Measurements from ENCODE around the gene NFE2L1.
A peak's percentile ranks its signal among the peaks of the same experiment; 100 is the strongest.

Gene NFE2L1

DNA sequence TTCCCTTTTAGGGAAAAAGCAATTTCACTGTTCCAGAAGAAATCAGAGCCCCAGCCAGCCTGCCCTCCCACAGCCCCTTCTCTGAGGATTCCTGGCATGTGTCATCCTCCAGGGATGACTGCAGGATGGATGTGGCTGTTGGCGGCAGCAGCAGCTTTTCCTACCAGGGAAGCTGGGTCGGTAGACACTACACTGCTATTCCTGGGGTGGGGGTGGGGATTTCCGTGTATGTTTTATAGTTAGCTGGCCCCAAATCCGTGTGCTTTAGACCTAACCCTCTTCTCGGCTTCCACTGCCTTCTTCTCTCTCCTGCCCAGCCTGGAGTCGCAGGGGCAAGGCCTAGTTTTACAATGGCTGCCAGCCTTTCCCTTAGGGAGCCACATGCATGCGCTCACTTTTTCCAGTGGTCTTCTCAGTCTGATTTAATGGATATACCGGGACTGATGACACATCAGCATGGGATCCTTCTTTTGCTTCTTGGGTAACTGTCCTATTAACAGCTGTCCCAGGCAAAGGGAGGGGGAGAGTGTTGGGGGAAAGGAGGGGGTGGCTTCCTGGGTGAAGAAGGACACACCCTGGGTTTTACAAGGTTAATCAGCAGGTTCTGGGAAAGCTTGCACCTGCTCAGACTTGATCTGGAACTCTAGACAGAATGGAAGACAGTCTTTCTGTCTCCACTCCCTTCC lies 2.7 kb upstream of the NFE2L1 start:
- TF ChIP-seq, protein P1, sequence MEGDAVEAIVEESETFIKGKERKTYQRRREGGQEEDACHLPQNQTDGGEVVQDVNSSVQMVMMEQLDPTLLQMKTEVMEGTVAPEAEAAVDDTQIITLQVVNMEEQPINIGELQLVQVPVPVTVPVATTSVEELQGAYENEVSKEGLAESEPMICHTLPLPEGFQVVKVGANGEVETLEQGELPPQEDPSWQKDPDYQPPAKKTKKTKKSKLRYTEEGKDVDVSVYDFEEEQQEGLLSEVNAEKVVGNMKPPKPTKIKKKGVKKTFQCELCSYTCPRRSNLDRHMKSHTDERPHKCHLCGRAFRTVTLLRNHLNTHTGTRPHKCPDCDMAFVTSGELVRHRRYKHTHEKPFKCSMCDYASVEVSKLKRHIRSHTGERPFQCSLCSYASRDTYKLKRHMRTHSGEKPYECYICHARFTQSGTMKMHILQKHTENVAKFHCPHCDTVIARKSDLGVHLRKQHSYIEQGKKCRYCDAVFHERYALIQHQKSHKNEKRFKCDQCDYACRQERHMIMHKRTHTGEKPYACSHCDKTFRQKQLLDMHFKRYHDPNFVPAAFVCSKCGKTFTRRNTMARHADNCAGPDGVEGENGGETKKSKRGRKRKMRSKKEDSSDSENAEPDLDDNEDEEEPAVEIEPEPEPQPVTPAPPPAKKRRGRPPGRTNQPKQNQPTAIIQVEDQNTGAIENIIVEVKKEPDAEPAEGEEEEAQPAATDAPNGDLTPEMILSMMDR (conservative IDR thresholded peaks at IDR 0.05), result no peak
- H3K27ac ChIP-seq, result no peak overlapping the region

- no peak overlapping the region for H3K27ac ChIP-seq
- TF ChIP-seq, protein P1 (conservative IDR thresholded peaks at IDR 0.05), result no peak
Measured at GRCh38 chr17:48046296-48046695, 1.9 kb upstream of the NFE2L1 start.

DNA sequence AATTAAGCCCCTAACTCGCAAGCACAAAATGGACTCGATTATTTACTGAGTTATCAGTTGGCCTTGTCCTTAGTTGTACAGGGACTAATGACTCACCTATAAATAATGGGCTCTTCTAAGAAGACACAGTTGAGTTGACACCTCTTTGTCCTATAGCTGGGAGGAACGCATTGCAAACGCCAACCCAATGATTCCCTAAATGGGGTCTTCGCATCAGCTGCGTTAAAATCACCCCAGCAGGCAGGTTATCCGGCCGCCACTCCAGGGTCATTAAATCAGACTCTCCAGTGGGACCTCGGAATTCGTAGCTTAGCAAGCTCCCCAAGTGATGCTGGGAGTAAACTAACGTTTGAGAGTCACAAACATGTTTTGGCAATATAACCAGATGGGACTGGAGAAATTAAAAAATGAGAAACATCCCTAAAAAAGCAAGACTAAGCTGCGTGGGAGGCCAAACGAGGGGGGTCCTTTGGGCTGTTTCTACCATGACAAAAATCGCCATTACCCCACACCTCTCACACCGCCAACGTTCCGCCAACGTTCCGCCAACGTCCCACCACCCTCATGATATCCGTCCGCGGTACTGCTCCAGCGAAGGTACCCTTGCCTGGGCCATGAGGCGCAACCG lies 932 bp upstream of the NFE2L1 start:
- TF ChIP-seq, protein P1 (conservative IDR thresholded peaks at IDR 0.05), result no peak

GRCh38 chr17:48048384-48049126 lies 396 bp downstream of the NFE2L1 start:
- TF ChIP-seq, protein P1 (conservative IDR thresholded peaks at IDR 0.05), result no peak
- peak overlapping the region; percentile 98 for H3K27ac ChIP-seq

More for the DNA sequence above, 932 bp upstream of the NFE2L1 start:
- peak overlapping the region; percentile 98 for H3K27ac ChIP-seq

GRCh38 chr17:48051283-48051682 lies 3.1 kb downstream of the NFE2L1 start:
- TF ChIP-seq, protein P1 (conservative IDR thresholded peaks at IDR 0.05), result no peak
- H3K27ac ChIP-seq, result peak overlapping the region; percentile 98; the same call in 1 of the 2 replicates

DNA sequence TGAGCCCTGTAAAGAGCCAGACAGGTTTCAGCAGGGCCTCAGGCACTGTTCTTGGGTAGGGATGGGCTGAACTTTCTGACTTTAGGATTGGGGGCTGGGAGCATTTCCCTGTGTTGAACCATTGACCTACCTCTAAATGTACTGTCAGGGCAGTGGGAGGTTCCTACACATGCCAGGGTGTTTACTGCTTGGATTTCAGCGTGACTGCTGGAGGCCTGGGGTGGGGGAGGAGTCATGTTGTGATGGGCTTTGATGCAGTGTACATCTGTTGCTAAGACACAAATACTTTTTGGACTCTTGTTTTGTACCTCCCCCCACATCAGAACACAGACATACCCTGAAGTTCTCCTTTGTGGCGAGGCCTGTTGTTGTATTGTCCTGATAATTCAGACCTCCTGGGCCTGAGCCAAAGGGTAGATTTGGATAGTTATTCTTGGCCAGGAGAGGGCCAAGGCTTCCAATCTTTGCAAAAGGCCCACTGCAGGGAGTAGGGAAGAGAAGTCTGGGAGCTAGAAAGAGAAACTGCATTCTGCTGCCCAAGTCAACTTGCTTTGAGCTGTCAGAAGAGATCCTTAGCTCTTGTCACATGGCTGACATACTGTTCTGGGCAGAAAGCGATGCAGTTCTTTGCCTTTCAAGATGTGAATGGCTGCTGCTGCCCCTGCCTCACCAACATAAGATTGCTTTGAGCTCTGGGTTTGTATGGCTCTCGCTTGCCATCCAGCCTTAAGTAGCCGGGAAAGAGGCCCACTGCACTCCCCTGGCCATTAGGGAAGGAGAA lies 3.7 kb downstream of the NFE2L1 start:
- TF ChIP-seq, protein P1 (conservative IDR thresholded peaks at IDR 0.05), result no peak; the same call in 1 of the 2 replicates
- H3K27ac ChIP-seq, result peak overlapping the region; percentile 98; the same call in 1 of the 2 replicates

Measured in VCaP (cell line).